CD4-positive, alpha-beta T cell treated with Interleukin-4 for 4 hours (primary cell): Measurements from ENCODE around the gene POP7.

Source experiments
- DNase-seq: peaks from one replicate; pipeline ENCODE4 v3.0.0-alpha.2; 2020

Gene POP7

DNA sequence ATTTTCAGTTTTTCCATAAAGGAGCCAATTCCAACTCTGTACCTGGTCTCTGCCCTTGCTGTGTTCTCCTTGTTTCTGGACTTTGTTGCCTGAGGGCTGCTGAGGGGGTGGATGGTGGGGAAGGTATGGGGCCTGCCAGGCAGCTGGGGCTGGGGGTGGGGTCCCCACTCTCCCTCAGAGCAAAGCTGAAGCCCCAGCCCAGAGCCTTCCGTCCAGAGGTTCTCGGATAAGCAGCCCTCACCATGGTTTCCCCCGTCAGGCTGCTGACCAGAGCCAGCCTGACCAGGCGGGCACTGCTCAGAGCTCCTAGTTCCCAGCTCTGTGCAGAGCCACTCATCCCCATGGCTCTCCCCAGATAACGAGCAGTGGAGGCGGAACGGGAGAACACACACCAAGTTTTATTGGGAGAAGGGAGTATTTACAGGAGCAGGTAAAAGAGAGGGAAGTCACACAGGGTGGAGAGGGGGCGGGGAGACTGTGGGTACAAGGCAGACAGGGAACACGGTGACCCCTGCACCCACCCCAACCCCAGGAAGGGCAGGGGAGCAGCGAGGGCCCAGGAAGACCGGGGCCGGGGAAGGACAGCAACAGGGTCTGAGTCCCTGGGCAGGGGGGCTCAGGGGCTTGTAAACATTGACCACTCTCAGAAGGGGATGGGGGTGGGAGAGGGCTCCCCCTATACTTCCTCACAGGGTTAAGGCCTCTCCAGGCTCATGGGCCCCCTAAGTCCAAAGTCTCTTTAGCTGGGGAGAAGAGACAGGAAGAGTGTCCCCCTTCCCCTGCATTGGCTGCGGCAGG, 26.6 kb upstream of the POP7 start:
- DNase-seq = no peak

GRCh38 chr7:100679927-100680575, 25.9 kb upstream of the POP7 start:
- peak; percentile 21 for DNase-seq

DNA sequence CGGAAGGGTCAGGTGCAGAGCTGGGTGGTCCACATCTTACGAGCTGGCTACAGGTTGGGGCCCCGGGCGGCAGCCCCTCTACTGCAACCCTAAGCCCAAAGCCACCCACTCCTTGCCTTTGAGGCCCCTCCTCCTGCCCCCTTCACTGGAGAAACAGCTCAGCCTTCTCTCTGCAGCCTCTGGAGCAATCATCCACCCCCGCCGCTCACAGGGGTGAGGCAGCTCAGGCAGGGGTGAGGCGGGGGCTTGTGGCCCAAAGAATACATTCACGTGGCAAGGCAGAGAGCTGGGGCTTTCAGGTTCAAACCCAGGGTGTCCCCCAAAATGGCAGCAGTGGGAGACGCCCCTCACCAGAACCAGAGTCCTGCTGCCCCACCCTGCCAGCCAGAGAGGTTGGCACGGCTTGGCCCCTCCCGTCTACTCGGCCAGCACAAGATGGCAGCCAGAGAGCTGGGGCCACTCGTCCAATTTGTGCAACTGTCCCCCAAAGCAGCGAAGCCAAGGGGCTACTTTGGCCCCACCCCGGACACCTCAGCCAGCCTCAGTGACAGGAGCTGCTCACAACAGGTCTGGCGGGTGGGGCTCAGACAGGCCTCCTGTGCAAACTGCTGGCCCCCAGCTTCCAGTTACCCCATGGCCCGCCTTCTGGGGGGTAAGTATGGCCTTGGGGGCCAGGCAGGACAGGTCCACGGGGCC, 25.2 kb upstream of the POP7 start:
- DNase-seq = no peak

GRCh38 chr7:100681491-100682227, 24.3 kb upstream of the POP7 start:
- no peak for DNase-seq

DNA sequence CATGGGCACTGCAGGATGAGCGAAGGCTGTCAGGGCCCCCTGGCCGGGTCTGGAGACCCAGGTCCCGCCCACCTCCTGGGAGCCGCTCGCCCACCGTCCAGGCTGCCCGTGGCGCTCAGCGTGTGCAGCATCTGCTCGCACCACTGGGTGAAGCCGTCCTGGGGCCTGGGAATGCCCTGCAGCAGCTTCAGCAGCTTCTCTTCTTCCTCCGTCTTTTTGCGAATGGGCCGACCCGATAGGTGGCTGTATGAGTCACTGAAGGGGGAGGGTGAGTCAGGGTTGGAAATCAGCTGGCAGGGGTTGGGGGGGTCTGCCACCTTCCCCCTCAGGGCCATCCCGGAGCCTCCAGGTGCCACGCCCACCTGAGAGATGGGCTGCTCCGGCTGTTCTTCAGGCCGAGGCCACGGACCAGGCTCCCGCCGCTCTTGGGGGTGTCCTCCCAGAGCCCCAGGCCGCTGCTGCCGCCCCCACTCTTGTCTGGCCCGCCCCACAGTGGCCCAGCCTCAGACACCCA, 23.6 kb upstream of the POP7 start:
- DNase-seq = peak; percentile 31

- no peak for DNase-seq
Measured at GRCh38 chr7:100682991-100683658, 22.8 kb upstream of the POP7 start.

- no peak for DNase-seq
Measured at GRCh38 chr7:100683659-100684533, 22.0 kb upstream of the POP7 start.

- no peak for DNase-seq
Measured at GRCh38 chr7:100684534-100685042, 21.3 kb upstream of the POP7 start.

- no peak for DNase-seq
Measured at GRCh38 chr7:100685049-100685605, 20.8 kb upstream of the POP7 start.

- DNase-seq = no peak
Measured at GRCh38 chr7:100685631-100686145, 20.2 kb upstream of the POP7 start.

DNA sequence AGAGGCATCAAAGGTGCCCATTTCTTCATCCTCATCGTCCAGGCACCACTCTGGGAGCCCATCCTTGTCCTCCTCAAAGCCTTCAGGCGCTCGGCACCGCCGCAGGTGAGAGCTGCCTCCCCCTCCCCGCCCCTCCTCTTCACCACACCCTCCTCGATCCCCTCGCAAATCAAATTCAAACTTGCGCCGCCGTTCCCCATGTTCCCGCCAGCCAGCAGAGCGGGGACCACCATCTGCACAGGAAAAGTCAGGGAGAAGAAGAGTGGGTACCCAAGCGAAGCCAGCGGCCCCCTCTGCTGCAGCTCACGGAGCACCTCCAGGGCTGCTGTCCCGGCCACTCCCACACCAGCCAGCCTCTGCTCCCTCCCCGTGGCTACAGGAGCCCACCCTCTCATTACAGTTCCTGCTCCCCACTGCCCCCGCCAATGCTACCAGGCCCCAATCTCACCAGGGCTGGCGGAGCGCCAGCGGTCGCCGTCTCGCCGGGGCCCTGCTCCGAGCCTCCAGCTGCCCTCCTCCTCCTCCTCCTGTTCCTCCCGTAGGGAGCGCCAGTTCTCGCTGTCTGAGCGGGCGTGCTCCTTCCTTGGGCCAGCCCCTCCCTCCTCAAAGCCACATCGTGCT, 19.6 kb upstream of the POP7 start:
- DNase-seq = no peak

GRCh38 chr7:100686822-100687211, 19.1 kb upstream of the POP7 start:
- DNase-seq = no peak

DNA sequence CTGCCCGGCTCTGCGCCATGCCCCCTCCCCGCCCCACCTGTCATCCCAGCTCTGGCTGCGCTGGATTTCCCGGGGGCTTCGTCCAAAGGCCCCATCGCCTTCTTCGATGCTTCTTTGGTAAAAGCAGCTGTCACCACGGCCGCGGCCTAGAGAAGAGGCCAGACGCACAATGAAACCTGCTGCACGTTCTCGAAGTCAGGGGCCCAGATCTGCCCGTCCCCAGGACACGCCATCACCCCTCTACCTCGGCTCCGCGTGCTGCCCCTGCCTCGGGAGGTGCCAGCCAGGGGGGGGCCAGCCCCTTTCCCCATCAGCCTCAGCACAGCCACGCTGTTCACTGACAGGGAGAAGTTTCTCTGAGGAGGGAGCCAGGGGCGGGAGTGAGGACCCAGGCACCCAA, 18.7 kb upstream of the POP7 start:
- DNase-seq = no peak

DNA sequence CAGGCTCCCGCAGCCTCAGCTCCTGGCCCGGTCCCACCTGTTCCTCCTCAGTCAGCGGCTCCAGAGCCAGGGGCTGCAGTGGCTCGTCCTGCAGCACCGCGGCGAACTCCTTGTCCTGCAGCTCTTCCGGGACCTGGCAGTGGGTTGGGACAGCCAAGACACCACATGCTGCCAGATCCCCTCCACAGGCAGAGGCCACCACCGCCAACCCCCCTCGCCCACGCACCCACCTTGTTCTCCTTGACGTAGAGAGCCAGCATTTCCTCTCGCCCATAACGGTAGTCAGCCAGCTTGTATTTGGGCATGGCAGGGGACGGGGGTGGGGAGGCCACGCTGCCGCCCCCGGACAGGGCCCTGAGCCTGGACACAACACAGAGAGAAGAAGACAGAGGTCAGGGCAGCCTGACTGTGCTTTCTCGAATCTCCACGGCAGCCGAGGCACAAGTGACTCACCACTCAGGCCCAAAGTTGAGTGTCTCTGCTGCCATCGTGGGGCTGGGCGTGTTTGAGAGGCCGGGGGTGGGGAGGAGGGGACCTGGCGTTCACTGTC, 18.1 kb upstream of the POP7 start:
- no peak for DNase-seq

DNA sequence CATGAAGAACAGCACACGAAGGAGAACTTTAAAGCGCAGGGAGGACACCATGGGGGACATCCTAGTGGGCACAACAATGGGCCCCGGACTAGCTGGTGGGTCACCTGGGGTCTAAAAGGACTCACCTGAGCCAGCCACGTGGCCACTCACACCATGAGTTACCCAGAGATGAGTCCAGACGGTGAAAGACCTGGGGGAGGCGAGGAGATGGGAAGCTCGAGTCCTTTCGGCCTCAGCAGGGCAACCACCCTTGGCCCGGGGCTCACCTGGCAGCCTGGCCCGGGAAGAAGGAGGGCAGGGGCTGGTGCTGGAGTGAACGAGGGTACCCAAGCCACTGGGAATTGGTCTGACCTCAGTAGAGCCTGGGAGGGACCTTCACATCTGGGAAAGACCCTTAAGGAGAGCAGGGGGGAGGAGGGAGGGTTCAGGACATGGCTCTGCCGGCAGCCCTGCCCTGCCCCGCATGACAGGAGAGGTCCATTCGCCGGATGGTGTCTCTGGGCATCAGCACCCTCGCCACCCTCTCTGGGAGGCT, 17.5 kb upstream of the POP7 start:
- DNase-seq = no peak

DNA sequence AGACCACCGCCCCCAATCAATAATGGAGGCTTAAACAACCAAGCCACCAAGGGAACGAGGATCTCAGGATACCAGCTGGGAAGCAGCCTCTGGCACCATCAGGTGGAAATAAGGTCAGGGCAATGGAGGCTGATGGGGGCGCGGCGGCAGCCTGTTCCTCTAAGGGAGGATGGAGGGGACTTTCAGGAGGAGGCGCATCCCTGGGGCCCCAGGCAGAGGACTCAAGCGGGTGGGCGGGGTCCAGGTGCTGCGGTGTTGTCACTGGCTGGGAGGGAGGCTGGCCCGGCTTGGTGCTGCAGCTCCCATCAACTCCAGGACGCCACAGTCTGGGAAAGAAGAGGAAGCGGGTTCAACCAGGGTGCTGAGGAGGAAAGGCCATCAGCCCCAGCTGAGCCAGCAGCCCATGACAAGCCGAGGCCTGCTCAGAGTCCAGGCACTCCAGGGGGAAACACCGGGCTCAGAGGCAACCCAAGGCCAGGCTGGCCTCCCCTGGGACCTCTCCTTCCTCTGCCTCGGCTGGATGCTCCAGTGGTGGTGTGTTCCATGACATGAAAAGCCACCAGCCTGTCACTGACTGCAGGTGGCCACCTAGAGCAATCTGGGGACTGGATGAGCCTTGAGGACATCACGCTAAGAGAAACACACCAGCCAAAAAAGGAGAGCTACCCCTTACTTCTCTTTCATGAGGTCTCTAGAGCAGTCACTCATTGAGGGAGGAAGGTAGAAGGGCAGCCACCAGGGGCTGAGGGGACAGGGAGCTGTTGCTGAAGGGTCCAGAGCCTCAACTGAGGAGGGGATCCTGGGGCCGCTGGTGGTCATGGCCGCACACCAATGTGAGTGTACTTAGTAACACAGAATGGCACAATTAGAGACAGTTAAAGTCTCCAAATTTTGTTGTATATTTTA, 16.4 kb upstream of the POP7 start:
- no peak for DNase-seq

DNA sequence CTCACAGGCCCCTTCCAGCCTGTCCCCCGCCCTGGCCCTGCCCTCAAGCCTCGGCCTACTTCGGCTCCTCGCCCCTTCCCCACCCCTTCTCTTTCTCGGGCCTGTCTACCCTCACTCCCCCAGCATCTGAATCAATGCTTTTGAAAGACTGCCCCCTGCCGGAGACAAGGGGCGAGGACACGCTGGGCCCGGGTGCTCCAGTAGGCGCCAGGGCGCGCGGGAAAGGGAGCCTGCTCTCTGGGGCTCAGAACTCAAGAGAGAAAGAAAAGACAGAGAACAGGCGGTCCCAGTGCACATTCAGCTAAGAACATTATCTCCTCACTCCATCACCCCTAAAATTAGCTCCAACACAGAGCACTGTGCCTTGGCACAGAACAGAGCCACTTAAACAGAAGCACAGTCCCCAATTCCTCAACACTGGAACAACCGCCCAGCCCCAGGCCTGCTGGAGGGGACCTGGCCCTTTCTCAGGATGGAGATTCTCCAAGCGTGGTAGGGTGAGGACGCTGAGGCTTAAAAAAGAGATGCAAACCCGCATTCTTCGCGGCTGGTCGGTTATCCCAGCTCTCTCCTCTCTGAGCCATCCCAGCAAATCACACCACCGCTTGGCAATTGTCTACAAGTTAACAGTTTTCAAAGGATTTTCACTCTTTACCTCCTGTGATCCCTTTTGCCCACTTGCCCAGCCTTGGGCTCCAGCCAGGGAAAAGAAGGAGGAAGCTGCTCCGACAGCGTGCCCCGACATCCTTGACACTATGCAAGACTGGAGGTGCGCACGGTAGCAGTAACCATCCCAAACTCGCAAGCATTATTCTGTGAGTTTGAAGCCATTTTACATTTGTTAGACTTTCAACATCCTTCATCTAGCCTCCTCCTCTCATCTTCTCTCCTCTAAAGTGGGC, 14.0 kb upstream of the POP7 start:
- DNase-seq = peak; percentile 77
